ENCODE results near the gene PRR4.

- TF ChIP-seq CTCF (IDR thresholded peaks at IDR 0.05; ENCODE audit: extremely low read depth in 1 of 2, insufficient read depth in 1 of 2, low read depth in 1 of 2, low read length in 2 of 2) (no peak), MYC (IDR thresholded peaks at IDR 0.05; ENCODE audit: low read depth, low read length) (no peak)
Measured at GRCh38 chr12:10802587-10802986, 46.7 kb downstream of the PRR4 start, which contains the start of gene TAS2R7.

Data from endothelial cell of umbilical vein (primary cell).